ENCODE data around the gene PRKRA. TPM values are rescaled to one million over a fixed set of nuclear protein-coding genes. Genes with fewer than 3 reads are reported as not detected.
A peak's percentile ranks its signal among the peaks of the same experiment; 100 is the strongest.

Gene PRKRA
- total and polyA plus RNA-seq, 9 of the 15 experiments (the other 6 are each of a cell fraction or from before 2014, with no cell fraction given): 14.1 to 78.1 (median 52.3) TPM

- TF ChIP-seq FOXP4 (CRISPR knock-in tag; IDR thresholded peaks at IDR 0.05; ENCODE audit: borderline replicate concordance) (no peak), MED1 (CRISPR knock-in tag; IDR thresholded peaks at IDR 0.05; ENCODE audit: borderline replicate concordance) (no peak), SPI1 (IDR thresholded peaks at IDR 0.05; ENCODE audit: borderline replicate concordance, low read depth, low read length) (no peak), ZNF354B (CRISPR knock-in tag; IDR thresholded peaks at IDR 0.05) (no peak), CREB1 (IDR thresholded peaks at IDR 0.05) (peak; percentile 78), CREB1 (CRISPR knock-in tag; IDR thresholded peaks at IDR 0.05) (peak; percentile 69), POLR2AphosphoS5 (IDR thresholded peaks at IDR 0.05; ENCODE audit: control insufficient read depth, insufficient read depth, low read depth, low read length) (peak; percentile 75; the same call in 1 of the 2 replicates), NRF1 (conservative IDR thresholded peaks at IDR 0.05 in 1 of 2, IDR thresholded peaks at IDR 0.05 in 1 of 2) (peak; percentile 94), THAP12 (CRISPR knock-in tag; IDR thresholded peaks at IDR 0.05) (peak; percentile 38), POLR2A (conservative IDR thresholded peaks at IDR 0.05) (peak; percentile 81), PCBP1 (IDR thresholded peaks at IDR 0.05; ENCODE audit: low read depth, low read length, poor library complexity, severe bottlenecking) (no peak), DACH1 (IDR thresholded peaks at IDR 0.05; ENCODE audit: partially characterized antibody) (no peak), E2F6 (IDR thresholded peaks at IDR 0.05; ENCODE audit: borderline replicate concordance in 1 of 2, extremely low read depth in 1 of 2, insufficient read depth in 1 of 2, insufficient read length in 1 of 2, low read depth in 1 of 2, low read length in 1 of 2, poor library complexity in 1 of 2, severe bottlenecking in 1 of 2) (peak; percentile 55 to 85), NR4A1 (CRISPR knock-in tag; IDR thresholded peaks at IDR 0.05) (no peak), NR4A1 (tag; IDR thresholded peaks at IDR 0.05) (no peak), SRSF1 (IDR thresholded peaks at IDR 0.05; ENCODE audit: low read depth, low read length) (no peak), SAP30 (IDR thresholded peaks at IDR 0.05; ENCODE audit: borderline replicate concordance, insufficient read depth, low read depth, low read length, poor library complexity, severe bottlenecking) (peak; percentile 67), TARDBP (IDR thresholded peaks at IDR 0.05) (no peak), EGR1 (conservative IDR thresholded peaks at IDR 0.05) (peak; percentile 72), HEY1 (CRISPR knock-in tag; IDR thresholded peaks at IDR 0.05; ENCODE audit: borderline replicate concordance) (no peak), ETV6 (IDR thresholded peaks at IDR 0.05; ENCODE audit: borderline replicate concordance in 1 of 2, low read depth in 2 of 2, low read length in 1 of 2) (no peak), ETV6 (CRISPR knock-in tag; IDR thresholded peaks at IDR 0.05; ENCODE audit: borderline replicate concordance) (no peak), KLF6 (CRISPR knock-in tag; IDR thresholded peaks at IDR 0.05; ENCODE audit: borderline replicate concordance) (no peak)
Measured at GRCh38 chr2:178480227-178481181, 29.5 kb upstream of the PRKRA start, which contains the start of gene PLEKHA3 (continued).

Measured in K562 (cell line).